HG02840 (cell line): Measurements from ENCODE around the gene FAM110A.

ENCODE experiments used
- ATAC-seq: cut with Tn5 transposase; IDR thresholded peaks from one replicate; pipeline ENCODE4 v1.9.1; 2021; ENCODE audit warnings: mild to moderate bottlenecking, moderate library complexity, moderate number of reproducible peaks; ENCODE audit not compliant: unreplicated experiment, low FRiP score

FAM110A gene

GRCh38 chr20:869606-870005 lies 36.1 kb downstream of the FAM110A start:
- ATAC-seq, result no peak

DNA sequence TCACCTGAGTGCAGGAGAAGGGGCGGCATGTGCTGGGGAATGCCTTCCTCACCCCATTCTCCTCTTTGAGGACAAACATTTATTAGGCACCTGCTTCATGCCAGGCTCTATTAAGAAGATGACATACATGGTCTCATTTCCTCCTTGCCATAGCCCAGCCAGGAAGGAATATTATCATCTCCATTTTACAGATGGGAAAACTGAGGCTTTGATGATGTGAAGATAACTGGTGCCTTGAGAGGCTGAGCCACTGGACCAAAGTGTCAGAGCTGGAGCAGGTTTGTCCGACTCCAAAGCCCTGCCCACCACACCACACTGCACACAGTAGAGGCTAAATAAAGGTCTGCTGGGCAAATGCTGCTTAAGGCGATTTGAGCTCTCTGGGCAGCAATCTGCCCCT lies 37.2 kb downstream of the FAM110A start:
- no peak for ATAC-seq

- ATAC-seq, result no peak
Measured at GRCh38 chr20:871436-871835, 37.9 kb downstream of the FAM110A start.

GRCh38 chr20:871948-872347 lies 38.4 kb downstream of the FAM110A start:
- no peak for ATAC-seq

- no peak for ATAC-seq
Measured at GRCh38 chr20:872855-873520, 39.5 kb downstream of the FAM110A start.

GRCh38 chr20:873875-874607 lies 40.5 kb downstream of the FAM110A start:
- no peak for ATAC-seq

GRCh38 chr20:875115-875514 lies 41.6 kb downstream of the FAM110A start:
- ATAC-seq, result no peak

DNA sequence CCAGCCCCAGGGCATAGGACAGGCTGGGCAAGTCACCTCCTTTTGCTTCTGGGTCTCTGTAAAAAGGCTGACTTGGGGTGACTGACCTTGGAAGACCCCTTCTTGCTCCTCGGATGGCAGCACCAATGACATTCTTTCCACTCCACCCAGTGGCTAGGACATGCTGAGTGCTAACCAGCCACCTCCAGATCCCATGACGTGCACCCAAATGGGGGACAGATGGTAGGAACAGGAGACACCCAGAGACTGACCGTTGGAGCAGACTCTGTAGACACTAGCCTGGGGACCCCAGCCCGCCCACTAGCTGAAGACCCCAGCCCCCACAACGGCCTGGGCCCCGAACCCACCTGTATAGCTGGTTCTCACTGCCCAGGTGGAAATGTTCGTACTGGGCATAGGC lies 44.3 kb downstream of the FAM110A start:
- no peak for ATAC-seq

DNA sequence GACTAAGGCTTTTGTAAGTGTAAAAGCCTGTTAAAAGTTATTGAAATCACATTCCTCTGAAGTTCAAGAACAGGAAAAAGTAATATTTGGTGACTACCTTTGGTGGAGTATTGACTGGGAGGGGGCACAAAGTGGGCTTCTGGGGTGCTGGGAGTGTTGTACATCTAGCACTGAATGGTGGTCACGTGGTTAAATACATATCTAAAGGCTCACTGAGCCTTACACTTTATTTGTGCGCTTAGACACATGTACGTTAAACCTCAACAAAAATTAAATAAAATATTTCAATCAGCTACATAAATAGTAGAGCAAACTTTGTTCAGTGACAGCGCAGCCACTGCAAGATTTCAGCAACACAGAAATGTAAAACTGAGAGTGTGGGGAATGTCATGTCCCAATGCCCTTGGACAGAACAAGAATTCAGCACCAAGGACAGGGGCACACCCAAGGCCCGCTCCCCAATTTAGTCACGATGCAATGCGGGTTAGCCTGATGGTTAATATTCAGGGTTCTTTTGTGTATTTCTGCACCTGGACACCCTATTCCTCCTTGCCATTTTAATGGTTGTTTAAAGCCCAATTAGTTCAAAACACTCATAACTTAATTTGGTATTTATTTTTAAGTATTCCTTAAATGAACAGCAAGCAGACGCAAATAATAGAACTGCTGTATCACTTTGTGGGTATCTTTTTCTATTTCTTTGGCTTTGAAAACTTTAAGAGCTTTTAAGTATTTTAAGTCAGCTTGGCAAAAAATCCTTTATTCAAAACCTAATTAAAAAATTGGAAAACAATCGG lies 45.2 kb downstream of the FAM110A start:
- ATAC-seq, result no peak

- ATAC-seq, result no peak
Measured at GRCh38 chr20:879626-880025, 46.1 kb downstream of the FAM110A start.

GRCh38 chr20:881051-881782 lies 47.7 kb downstream of the FAM110A start:
- ATAC-seq, result no peak

GRCh38 chr20:881783-882144 lies 48.2 kb downstream of the FAM110A start:
- no peak for ATAC-seq

- ATAC-seq, result no peak
Measured at GRCh38 chr20:884983-885952, 51.8 kb downstream of the FAM110A start.

DNA sequence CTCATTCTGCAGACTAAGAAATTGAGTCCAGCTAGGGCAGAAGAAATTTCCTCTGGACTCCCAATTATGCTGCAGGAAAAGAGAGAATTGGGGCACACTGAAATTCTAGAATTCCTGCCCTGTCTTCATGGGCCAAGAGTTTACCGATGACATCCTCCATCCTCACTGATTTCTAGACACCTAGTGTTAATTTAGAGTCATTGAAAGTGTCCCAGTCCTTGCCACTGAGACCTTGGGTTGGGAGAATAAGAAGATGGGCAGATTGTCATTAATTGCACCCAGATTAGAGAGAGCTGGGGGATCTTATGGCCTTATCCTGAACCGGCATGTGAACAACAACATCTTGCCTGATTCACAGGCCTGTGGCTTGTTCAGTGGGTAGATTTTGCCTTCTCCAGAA lies 53.6 kb downstream of the FAM110A start:
- no peak for ATAC-seq

DNA sequence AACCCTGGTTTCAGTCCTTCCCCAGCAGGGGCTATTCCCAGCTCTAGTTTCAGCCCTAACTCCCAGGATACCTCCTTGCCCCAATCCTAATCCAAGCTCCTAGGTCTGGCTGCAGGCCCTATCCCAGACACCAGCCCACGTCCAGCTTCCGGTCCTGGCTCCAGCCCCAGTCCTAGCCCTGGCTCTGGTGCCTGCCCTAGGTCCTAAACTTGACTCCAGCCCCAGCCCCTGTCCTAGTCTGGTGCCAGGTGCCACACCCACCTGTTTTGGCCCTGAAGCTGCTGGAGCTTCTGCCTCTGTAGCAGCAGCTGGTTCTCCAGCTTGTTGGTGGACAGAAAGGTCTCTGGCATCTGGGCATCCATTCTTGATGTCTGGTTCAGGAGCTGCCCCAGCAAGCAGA lies 54.5 kb downstream of the FAM110A start:
- ATAC-seq, result no peak

DNA sequence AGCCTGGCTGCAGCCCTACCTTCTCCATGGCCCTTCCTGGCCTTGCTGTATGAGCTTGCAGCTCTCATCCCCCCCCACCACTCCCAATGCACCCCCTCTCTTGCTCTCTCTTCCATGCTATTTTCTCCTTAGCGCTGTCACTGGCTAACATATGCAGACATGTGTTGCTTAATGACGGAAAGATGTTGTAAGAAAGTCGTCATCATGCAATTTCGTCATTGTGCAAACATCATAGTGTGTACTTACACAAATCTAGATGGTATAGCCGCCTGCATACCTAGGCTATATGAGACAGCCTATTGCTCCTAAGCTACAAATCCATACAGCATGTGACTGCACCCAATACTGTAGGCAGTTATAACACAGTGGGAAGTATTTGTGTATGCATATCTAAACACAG lies 55.6 kb downstream of the FAM110A start:
- no peak for ATAC-seq

- ATAC-seq, result no peak
Measured at GRCh38 chr20:889932-890463, 56.5 kb downstream of the FAM110A start.

GRCh38 chr20:890666-891057 lies 57.1 kb downstream of the FAM110A start:
- ATAC-seq, result no peak

DNA sequence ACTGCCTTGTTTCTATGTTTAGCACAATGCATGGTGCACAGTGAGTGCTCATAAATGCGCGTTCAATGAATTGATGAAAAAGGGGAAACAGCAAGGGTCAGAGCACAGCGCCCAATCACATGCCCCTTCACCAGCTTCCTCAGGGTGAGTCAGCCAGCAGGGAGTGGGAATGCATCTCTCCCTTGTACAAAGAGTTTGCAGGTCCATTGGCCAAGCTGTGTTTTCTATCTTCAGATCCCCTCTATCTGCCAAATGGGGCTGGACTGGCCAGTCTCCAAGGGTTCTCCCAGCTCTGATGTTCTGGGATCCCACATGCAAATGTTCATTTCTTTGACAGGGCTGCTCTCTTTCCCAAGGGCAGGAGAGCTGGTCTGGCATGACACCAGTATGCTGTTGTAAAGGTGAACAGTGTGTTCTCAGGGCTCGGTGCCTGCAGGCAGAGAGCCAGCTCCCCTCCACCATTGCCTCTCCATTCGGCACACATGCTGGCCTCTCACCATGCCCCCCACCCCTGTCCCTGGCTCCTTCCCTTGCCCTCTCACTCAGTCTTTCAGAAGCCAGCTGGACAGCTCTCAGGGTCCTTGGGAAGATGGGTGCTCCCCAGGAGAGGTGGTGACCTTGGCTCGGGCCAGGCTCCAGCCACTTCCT lies 57.7 kb downstream of the FAM110A start:
- ATAC-seq, result no peak
